Right lobe of liver (tissue), 6 donors: Measurements from ENCODE around the gene EVC. TPM values are rescaled to one million over a fixed set of nuclear protein-coding genes. Genes with fewer than 3 reads are reported as not detected.
A peak's percentile ranks its signal among the peaks of the same experiment; 100 is the strongest.

Source experiments
- ATAC-seq, 4 donors: fragments of 200-7000 bp; cut with Tn5 transposase; one replicate each; pipeline ENCODE4 v1.9.1; 2020; ENCODE audit warnings: mild to moderate bottlenecking in 4 of 4, moderate library complexity in 4 of 4
- DNase-seq, 3 donors: peaks; one replicate each; pipeline ENCODE4 v3.0.0-alpha.2; 2020
- H3K27ac ChIP-seq, 3 donors: fragments of 200-600 bp; one replicate each; pipeline ENCODE4 v1.8.0; 2022
- H3K27me3 ChIP-seq, 2 donors: fragments of 200-600 bp; one replicate each; pipeline ENCODE4 v1.8.0; 2022
- H3K36me3 ChIP-seq, 4 donors: fragments of 200-600 bp; sonication (generic) in 1 of 4; one replicate each; pipeline versions ENCODE4 v1.5.1 to v1.8.0; 2017 to 2022; ENCODE audit warnings: control low read depth in 1 of 4
- H3K4me1 ChIP-seq, 4 donors: fragments of 200-600 bp; sonication (generic) in 1 of 4; one replicate each; pipeline versions ENCODE4 v1.5.1 to v1.8.0; 2017 to 2022; ENCODE audit warnings: control low read depth in 1 of 4
- H3K4me3 ChIP-seq, 3 donors: fragments of 200-600 bp; one replicate each; pipeline ENCODE4 v1.8.0; 2022
- H3K9me3 ChIP-seq, 4 donors: fragments of 200-600 bp; sonication (generic) in 1 of 4; one replicate each; pipeline versions ENCODE4 v1.5.1 to v1.8.0; 2017 to 2022; ENCODE audit warnings: control low read depth in 1 of 4
- POLR2A ChIP-seq: fragments of 450-650 bp; IDR thresholded peaks from one replicate; pipeline ENCODE4 v1.6.1; 2017; ENCODE audit warnings: antibody characterized with exemption, mild to moderate bottlenecking
- WGBS: methylation state at CpG from one replicate; pipeline ENCODE4 v1.1.6; 2018; ENCODE audit warnings: low coverage, low lambda C conversion rate; ENCODE audit not compliant: insufficient coverage; ENCODE audit errors: missing lambda C conversion rate; 5-methylcytosine and 5-hydroxymethylcytosine counted together
- intact Hi-C, 2 donors: fragments of 100-400 bp; cut with DNase I; formaldehyde crosslinking; loops; one replicate each; pipeline versions ENCODE4 v1.11.2 to v1.14.1; 2022
- total RNA-seq, 6 experiments: library from RNA; depleted of rRNA in 2 of 6; stranded (reverse); fragments of >200 nt in 2 of 6; fragmentation: NEBNext Ultra II Directional in 3 of 6; extraction: Animal tissue kit (Norgen Biotek cat#: 25700) in 3 of 6; gene quantifications; one replicate each; pipeline versions ENCODE4 v1.1.0 to v1.2.4, GENCODE V29; 2016 to 2023
- TF ChIP-seq, protein P1 (sequence below), 4 donors: fragments of 200-600 bp in 3 of 4; fragments of 450-650 bp in 1 of 4; IDR thresholded peaks; one replicate each; pipeline versions ENCODE4 v1.5.1 to v1.8.0; 2016 to 2022; ENCODE audit warnings: antibody characterized with exemption in 4 of 4, mild to moderate bottlenecking in 2 of 4
- donor health status: DM: no; HTN: yes; CAD: no.
- donor health status: DM: no; HTN: no; CAD: no.
- donor health status: DM: no; HTN: no; CAD: no.
- donor health status: DM: no; HTN: yes; CAD: no.
- donor health status: DM: no; HTN: yes; CAD: no.

The EVC gene
- total RNA-seq, 6 experiments from 2014 or later = 2.6 to 6.5 (median 3.2) TPM

DNA sequence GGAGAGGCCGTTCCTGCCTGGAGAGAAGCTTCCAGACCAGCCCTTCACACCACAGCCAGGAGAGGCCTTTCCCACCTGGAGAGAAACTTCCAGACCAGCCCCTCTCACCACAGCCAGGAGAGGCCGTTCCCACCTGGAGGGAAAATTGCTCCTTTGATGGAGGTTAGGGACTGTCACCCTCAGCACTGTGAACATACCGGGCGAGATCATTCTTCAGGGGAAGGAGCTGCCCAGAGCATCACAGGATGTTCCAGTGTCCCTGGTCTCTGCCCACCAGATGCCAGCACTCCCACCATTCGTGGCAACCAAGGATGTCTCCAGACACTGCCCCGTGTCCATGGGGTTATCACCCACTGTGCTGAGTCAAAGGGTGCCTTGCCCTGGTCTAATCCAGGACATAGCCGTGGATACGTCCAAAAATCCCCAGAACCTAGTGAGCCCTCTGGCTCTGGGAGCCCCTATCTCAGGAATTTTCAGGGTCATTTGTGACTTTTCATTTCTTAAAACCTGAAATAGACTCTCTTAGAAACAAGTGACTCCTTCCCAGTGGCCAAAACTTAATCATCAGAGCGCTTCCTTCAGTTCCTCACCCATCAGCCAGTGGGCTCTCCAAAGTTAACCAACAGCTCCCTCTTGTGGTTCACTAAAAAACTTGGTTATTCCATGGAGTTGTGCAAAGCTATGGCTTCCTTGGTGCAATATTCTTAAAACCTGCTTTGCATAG, 101.7 kb downstream of the EVC start:
- Histone ChIP-seq H3K4me3 (no peak overlapping the region), H3K9me3 (no peaks in the 10 kb centered on the region), H3K27me3 (no peaks in the 10 kb centered on the region), H3K27ac (no peak overlapping the region), H3K36me3 (no peaks in the 10 kb centered on the region), H3K4me1 (no peaks in the 10 kb centered on the region)
- peak; percentile 63 to 80 (median 74) for ATAC-seq
- DNase-seq = no peak
- no peak for TF ChIP-seq POLR2A
- TF ChIP-seq, protein P1, sequence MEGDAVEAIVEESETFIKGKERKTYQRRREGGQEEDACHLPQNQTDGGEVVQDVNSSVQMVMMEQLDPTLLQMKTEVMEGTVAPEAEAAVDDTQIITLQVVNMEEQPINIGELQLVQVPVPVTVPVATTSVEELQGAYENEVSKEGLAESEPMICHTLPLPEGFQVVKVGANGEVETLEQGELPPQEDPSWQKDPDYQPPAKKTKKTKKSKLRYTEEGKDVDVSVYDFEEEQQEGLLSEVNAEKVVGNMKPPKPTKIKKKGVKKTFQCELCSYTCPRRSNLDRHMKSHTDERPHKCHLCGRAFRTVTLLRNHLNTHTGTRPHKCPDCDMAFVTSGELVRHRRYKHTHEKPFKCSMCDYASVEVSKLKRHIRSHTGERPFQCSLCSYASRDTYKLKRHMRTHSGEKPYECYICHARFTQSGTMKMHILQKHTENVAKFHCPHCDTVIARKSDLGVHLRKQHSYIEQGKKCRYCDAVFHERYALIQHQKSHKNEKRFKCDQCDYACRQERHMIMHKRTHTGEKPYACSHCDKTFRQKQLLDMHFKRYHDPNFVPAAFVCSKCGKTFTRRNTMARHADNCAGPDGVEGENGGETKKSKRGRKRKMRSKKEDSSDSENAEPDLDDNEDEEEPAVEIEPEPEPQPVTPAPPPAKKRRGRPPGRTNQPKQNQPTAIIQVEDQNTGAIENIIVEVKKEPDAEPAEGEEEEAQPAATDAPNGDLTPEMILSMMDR (IDR thresholded peaks at IDR 0.05) = peak; percentile 56 to 75 (median 64)
- 70% methylated on average over 4 of the region's 9 CpGs for WGBS
- intact Hi-C loops = no loop called here

DNA sequence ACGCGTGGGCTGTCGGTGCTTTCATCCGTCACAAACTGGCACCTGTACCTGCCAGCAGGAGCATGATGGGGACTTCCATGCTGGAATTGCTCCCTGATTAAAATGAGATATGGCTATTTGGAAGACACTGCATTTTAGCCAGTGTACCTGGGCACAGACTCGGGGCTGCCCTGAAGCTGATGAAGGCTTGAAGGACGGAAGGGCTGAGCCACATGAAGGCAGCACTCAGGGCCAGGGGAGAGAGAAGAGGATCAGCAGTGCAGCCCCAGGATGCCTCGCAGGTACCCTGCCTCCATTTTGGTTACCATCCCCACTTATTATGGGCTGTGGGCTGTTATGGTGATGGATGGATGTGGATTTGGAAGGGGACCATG, 102.9 kb downstream of the EVC start:
- Histone ChIP-seq H3K4me3 (no peak overlapping the region), H3K4me1 (no peaks in the 10 kb centered on the region), H3K9me3 (no peaks in the 10 kb centered on the region), H3K27me3 (no peaks in the 10 kb centered on the region), H3K27ac (no peak overlapping the region), H3K36me3 (no peaks in the 10 kb centered on the region)
- intact Hi-C loops = no loop called here
- no peak for DNase-seq
- no peak for ATAC-seq
- TF ChIP-seq POLR2A = no peak
- TF ChIP-seq, protein P1 (IDR thresholded peaks at IDR 0.05) = no peak
- 93% methylated on average over 4 of the region's 7 CpGs for WGBS

DNA sequence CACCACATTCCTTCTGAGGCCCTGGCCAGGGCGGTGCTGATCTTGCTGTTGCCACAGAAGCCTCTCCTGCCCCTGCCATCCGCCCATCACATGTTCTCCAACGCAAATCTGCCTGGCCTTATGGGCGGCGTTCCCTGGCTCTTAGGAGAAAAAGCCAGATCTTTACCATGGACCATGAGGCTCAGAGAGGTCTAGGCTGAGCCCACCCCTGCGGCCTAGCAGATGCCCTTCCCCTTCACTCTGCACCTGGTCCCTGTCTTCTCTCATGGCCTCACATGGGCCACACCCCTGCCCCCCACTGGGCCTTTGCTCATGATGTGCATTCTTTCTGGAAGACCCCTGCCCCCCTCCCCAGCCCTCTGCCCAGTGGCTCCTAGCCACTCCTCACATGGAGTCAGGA, 103.4 kb downstream of the EVC start:
- DNase-seq (no peak), ATAC-seq (no peak)
- no peak overlapping the region for H3K27ac ChIP-seq

DNA sequence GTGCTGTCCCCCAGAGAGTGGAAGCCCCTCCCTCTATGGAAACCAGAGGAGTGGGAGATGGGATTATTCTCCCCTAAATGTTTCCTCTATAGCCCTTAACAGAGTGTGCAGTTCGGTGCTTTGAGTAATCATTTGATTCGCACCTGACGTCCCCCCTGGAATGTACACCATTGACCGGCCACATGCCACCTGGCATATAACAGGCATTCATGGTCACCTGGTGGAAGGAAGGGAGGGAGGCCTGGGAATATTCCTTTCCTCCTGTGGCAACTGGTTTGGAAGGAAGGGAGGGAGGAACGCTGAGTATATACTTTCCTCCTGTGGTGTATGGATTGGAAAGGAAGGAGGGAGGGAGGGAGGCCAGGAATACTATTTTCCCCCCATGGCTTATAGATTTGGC, 104.6 kb downstream of the EVC start:
- Histone ChIP-seq H3K36me3 (no peaks in the 10 kb centered on the region), H3K4me1 (no peaks in the 10 kb centered on the region), H3K27me3 (no peaks in the 10 kb centered on the region), H3K27ac (no peak overlapping the region), H3K4me3 (no peak overlapping the region), H3K9me3 (no peaks in the 10 kb centered on the region)
- ATAC-seq (no peak), DNase-seq (no peak)
- WGBS = 66% methylated on average over 5 of the region's 5 CpGs
- intact Hi-C loops = no loop called here
- no peak for TF ChIP-seq POLR2A
- TF ChIP-seq, protein P1 (IDR thresholded peaks at IDR 0.05) = no peak

More for the DNA sequence above, 103.4 kb downstream of the EVC start:
- Histone ChIP-seq H3K4me1 (no peaks in the 10 kb centered on the region), H3K4me3 (no peak overlapping the region), H3K36me3 (no peaks in the 10 kb centered on the region), H3K9me3 (no peaks in the 10 kb centered on the region), H3K27me3 (no peaks in the 10 kb centered on the region)
- TF ChIP-seq POLR2A = no peak
- TF ChIP-seq, protein P1 (IDR thresholded peaks at IDR 0.05) = no peak
- intact Hi-C loops = no loop called here
- WGBS = 60% methylated on average over 1 of the region's 6 CpGs
